Skin epidermis (tissue), 12 donors: ENCODE data around the gene ALPP.
"Not testable (repeated sequence)": the region's sequence is repeated elsewhere in the genome, so short reads cannot be mapped to it uniquely, and the experiment has no call there.

Source experiments
- H3K27ac ChIP-seq, 21 experiments: fragments of 200-600 bp; sonication (generic) in 11 of 21; one replicate each; pipeline ENCODE4 v1.5.0; 2020; ENCODE audit warnings: mild to moderate bottlenecking in 3 of 21, inconsistent platforms in 2 of 21, moderate library complexity in 2 of 21
- H3K4me3 ChIP-seq, 7 experiments: fragments of 200-600 bp; sonication (generic) in 2 of 7; one replicate each; pipeline ENCODE4 v1.5.0; 2020; ENCODE audit warnings: inconsistent platforms in 2 of 7, mild to moderate bottlenecking in 2 of 7, moderate library complexity in 1 of 7

The ALPP gene

GRCh38 chr2:232377319-232377718, 1.2 kb upstream of the ALPP start:
- Histone ChIP-seq H3K4me3 (no peak overlapping the region), H3K27ac (no peak overlapping the region)

DNA sequence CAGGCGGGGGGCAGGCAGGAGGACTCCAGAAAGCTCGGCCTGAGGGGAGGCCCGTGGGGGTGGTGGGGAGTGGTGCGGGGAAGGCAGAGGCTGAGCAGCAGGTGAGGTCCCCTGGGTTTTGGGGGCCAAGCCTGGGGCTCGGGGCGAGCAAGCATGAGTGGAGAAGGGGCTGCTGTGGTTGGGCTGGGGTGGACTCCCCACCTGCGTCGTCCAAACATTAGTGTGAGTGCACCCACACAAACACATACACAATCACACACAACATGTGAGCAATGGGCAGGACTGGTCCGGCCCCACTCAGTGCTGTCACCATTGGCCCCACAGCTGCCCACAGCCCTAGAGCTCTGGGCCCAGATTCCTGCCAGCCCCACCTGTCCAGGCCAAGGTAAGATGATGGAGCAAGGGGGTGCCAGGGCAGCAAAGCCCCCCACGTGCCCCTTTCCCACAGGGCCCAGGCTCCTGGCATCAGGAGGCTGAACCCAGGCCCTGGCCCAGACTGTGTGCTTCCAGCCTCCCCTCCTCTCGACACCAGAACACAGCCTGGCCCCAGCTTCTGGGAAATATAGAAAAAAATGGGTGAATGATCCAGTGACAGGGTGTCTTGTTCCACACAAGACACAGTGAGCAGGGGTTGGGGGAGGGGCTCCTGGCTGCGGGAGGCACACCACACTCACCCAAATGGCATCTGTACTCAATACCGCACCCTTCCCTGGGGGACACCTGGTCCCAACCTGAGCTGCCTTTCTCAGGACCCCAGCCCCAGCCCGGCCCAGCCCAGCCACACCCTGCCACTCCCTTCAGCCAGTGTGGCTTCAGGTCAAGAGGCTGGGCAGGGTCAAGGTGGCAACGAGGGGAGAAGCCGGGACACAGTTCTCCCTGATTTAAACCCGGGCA, 463 bp upstream of the ALPP start:
- no peak overlapping the region for H3K4me3 ChIP-seq

DNA sequence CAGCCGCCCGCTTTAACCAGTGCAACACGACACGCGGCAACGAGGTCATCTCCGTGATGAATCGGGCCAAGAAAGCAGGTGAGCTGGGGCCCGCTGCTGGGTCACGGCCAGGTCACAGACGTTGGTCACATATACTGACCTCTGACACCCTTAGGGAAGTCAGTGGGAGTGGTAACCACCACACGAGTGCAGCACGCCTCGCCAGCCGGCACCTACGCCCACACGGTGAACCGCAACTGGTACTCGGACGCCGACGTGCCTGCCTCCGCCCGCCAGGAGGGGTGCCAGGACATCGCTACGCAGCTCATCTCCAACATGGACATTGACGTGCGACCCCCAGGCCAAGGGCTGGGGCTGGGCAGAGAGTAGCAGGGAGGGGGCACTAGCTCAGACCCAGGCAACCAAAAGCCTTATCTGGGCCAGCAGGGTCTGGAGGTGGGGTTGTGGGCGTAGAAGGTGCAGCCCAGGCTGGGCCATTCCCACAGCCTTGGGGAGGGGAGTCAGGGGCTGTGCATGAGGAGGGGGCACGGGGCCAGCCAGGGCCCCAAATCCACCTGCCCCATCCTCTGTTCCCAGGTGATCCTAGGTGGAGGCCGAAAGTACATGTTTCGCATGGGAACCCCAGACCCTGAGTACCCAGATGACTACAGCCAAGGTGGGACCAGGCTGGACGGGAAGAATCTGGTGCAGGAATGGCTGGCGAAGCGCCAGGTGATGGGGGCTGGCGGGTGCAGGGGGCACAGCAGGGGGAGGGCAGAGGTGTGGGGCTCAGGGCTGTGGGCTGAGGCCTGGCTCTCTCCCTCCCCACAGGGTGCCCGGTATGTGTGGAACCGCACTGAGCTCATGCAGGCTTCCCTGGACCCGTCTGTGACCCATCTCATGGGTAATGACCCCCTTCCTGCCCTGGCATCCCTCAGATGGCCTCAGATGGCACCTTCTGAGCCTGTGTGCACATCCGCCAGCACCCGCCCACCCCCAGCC, 1.3 kb downstream of the ALPP start:
- H3K27ac ChIP-seq, H3K4me3 ChIP-seq: not testable (repeated sequence)

More for the DNA sequence above, 463 bp upstream of the ALPP start:
- no peak overlapping the region for H3K27ac ChIP-seq

- H3K27ac ChIP-seq, H3K4me3 ChIP-seq: not testable (repeated sequence)
Observed at GRCh38 chr2:232381204-232382031, 2.9 kb downstream of the ALPP start.

DNA sequence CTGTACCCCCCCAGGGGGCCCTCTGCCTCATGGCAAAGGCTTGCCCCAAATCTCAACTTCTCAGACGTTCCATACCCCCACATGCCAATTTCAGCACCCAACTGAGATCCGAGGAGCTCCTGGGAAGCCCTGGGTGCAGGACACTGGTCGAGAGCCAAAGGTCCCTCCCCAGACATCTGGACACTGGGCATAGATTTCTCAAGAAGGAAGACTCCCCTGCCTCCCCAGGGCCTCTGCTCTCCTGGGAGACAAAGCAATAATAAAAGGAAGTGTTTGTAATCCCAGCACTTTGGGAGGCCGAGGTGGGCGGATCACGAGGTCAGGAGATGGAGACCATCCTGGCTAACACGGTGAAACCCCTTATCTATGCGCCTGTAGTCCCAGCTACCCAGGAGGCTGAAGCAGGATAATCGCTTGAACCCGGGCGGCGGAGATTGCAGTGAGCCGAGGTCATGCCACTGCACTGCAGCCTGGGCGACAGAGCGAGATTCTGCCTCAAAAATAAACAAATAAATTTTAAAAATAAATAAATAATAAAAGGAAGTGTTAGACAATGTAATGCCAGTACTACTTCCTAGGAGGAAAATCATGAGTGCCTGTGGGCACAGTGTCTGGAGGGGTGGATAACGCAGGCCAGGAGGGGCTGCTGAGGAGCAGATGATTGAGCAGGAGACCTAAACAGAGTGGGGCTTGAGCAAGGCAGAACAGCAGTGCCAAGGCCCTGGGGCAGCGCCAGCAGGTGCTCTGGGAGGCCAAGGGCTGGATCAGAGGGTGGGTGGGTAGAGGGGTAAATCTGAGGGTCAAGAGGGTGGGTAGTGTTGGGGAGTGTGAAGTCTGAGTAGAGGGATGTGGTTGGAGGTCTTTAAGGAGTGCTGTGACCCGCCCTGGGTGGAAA, 4.0 kb downstream of the ALPP start:
- Histone ChIP-seq H3K4me3 (no peak overlapping the region), H3K27ac (no peak overlapping the region)

DNA sequence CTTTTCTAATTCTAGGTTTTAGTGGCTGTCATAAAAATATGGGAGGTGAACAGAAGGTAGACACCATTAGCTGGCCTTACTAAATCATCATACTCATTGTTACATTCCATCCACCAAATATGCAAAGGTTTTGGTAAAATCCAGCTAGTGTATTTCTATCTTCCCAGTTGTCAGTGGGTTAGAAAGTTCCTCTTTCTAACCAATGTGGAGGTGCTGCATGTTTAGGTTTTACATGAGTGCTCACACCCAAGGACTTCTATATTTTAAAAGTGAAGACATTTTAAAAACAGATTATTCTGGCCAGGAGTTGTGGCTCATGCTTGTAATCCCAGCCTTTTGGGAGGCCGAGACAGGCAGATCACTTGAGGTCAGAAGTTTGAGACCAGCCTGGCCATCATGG, 5.9 kb downstream of the ALPP start:
- no peak overlapping the region for H3K27ac ChIP-seq
- H3K4me3 ChIP-seq = no peak overlapping the region

DNA sequence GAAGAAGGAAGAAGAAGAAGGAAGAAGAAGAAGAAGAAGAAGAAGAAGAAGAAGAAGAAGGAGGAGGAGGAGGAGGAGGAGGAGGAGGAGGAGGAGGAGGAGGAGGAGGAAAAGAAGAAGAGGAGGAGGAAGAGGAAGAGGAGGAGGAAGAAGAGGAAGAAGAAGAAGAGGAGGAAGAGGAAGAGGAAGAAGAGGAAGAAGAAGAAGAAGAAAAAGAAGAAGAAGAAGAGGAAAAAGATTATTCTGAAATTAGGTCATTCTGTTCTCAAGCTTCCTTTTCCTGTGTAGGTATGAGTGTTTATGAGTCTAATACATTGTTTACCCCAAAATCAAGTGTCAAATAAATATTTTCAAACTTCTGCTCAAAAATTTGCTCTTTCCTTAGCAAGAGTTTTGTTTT, 6.5 kb downstream of the ALPP start:
- H3K27ac ChIP-seq, H3K4me3 ChIP-seq: not testable (repeated sequence)

- Histone ChIP-seq H3K4me3 (no peak overlapping the region), H3K27ac (no peak overlapping the region)
Observed at GRCh38 chr2:232385660-232386489, 7.3 kb downstream of the ALPP start.

- no peak overlapping the region for H3K4me3 ChIP-seq
- no peak overlapping the region for H3K27ac ChIP-seq
Observed at GRCh38 chr2:232386490-232386739, 7.9 kb downstream of the ALPP start.

- Histone ChIP-seq H3K4me3 (no peak overlapping the region), H3K27ac (no peak overlapping the region)
Observed at GRCh38 chr2:232386740-232387450, 8.3 kb downstream of the ALPP start.

GRCh38 chr2:232387451-232388171, 9.1 kb downstream of the ALPP start:
- Histone ChIP-seq H3K4me3 (no peak overlapping the region), H3K27ac (no peak overlapping the region)

GRCh38 chr2:232388324-232388891, 9.9 kb downstream of the ALPP start:
- Histone ChIP-seq H3K27ac (no peak overlapping the region), H3K4me3 (no peak overlapping the region)

DNA sequence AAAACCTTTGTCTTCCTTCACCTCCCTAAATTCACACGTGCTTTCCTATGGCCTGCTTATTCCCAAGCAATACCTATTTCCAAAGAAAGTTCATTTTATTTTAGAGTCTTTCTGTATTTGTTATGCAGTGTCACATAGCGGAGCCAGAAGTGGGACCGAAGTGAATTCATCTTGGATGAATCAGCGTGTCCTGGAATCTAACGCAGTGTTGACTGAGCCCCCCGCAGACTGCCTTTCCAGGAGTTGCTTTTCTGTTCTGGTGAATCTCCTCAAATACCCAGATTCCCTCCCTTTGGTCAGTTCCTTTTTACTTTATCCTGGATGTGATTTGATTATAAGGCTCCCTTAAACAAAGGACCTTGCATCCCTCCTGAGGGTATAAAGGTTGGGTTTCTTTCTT, 10.8 kb downstream of the ALPP start:
- H3K4me3 ChIP-seq = no peak overlapping the region
- H3K27ac ChIP-seq = no peak overlapping the region

GRCh38 chr2:232390661-232391060, 12.1 kb downstream of the ALPP start:
- no peak overlapping the region for H3K4me3 ChIP-seq
- no peak overlapping the region for H3K27ac ChIP-seq

DNA sequence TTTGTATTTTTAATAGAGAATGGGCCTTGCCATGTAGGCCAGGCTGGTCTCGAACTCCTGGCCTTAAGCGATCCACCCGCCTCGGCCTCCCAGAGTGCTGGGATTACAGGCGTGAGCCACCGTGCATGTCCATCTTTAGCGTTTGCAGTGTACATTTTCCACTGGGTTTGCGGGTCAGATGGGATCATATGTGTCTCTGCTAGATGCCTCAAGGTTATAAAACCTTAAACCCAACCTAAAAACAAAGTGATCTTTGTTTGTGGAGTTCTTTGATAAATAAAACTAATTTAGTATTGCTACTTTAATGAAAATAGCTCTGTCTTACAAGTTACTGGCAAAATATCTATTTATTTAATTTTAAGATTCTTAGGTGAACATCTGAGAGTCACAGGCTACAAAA, 15.0 kb downstream of the ALPP start:
- H3K27ac ChIP-seq = no peak overlapping the region
- no peak overlapping the region for H3K4me3 ChIP-seq

DNA sequence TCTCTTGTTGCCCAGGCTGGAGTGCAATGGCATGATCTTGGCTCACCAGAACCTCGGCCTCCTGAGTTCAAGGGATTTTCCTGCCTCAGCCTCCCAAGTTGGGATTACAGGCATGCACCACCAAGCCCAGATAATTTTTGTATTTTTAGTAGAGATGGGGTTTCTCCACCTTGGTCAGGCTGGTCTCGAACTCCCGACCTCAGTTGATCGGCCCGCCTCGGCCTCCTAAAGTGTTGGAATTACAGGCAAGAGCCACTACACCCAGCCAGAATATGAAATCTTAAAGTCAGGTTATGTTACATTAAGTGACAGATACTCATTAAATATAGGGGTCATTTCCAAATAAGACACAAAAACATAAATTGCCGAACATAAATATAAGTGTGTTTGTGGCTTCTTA, 15.9 kb downstream of the ALPP start:
- not testable (repeated sequence) for H3K4me3 ChIP-seq, H3K27ac ChIP-seq

GRCh38 chr2:232395586-232395985, 17.0 kb downstream of the ALPP start:
- Histone ChIP-seq H3K4me3 (no peak overlapping the region), H3K27ac (no peak overlapping the region)
